Activated naive CD4-positive, alpha-beta T cell treated with anti-CD3 and anti-CD28 coated beads, Interleukin-2, amount 50 U/mL, for 16 hours (primary cell): ENCODE measurements around the gene DCXR.

Experiments used
- DNase-seq: peaks from one replicate; pipeline ENCODE4 v3.0.0-alpha.2; 2020

The DCXR gene

GRCh38 chr17:81994593-81995462 lies 42.7 kb downstream of the DCXR start:
- no peak for DNase-seq

- no peak for DNase-seq
Measured at GRCh38 chr17:81993729-81994592, 43.5 kb downstream of the DCXR start.

- no peak for DNase-seq
Measured at GRCh38 chr17:81992306-81993102, 45.0 kb downstream of the DCXR start.

- no peak for DNase-seq
Measured at GRCh38 chr17:81991684-81992305, 45.7 kb downstream of the DCXR start.

GRCh38 chr17:81990836-81991683 lies 46.4 kb downstream of the DCXR start:
- no peak for DNase-seq

GRCh38 chr17:81987161-81987770 lies 50.2 kb downstream of the DCXR start:
- DNase-seq: no peak

- no peak for DNase-seq
Measured at GRCh38 chr17:81986606-81987005, 50.9 kb downstream of the DCXR start.
